ENCODE measurements around the gene CNIH1.
"Not testable (repeated sequence)": the region's sequence is repeated elsewhere in the genome, so short reads cannot be mapped to it uniquely, and the experiment has no call there.

Gene CNIH1

DNA sequence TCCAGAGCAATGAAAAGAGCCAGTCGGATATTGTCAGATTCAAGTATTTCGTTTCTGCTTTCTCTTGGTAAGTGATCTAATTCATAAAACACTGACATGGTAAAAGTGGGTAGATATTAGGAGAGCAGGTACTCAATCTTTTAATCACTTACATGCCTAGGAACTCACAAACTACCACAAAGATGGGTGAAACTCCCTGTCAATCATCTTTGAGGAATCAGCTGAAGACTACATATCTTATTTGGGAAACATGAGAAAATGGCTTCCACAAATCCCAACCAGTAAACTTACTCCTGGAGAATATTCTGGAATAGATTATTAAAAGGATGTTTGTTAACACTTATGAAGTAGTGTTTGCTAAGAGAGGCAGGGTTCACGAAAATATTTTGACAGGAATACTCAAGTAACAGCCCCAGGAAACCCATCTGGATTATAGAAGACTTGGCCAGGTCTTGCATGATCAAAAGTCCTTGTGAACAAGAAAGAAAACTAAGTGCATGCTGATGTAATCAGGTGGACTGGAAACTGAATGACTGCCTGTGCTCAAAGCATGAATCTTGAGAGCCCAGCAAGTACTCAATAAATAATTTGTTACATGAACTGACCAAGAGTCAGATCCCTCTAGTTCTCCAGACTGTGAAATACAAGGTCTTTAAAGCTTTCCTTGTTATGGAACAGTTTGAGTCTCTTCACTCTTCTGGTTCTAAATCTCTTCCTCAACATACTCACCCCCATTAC is 15.5 kb downstream of the CNIH1 start:
- DNase-seq: no peak

DNA sequence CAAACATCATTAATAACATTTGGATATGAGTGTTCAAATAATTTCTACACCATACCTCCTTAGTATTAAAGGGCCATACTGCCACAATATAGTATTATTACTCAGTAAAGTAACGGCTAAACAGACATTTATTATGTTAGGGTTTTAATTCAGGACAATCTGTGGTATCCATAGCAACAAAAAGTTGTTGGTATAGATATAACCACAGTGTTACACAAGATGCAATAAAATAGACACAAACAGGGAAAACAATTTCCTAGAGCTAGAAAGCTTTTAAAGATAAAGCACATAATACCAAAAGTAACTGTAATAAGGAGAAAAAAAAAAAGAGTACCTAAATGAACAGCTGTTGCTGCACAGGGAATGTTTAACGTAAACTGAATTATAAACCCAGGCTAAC is 16.1 kb downstream of the CNIH1 start:
- no peak for DNase-seq

- no peak for DNase-seq
These were observed 16.7 kb downstream of the CNIH1 start for GRCh38 chr14:54424479-54424901.

GRCh38 chr14:54423991-54424390 is 17.2 kb downstream of the CNIH1 start:
- no peak for DNase-seq

DNA sequence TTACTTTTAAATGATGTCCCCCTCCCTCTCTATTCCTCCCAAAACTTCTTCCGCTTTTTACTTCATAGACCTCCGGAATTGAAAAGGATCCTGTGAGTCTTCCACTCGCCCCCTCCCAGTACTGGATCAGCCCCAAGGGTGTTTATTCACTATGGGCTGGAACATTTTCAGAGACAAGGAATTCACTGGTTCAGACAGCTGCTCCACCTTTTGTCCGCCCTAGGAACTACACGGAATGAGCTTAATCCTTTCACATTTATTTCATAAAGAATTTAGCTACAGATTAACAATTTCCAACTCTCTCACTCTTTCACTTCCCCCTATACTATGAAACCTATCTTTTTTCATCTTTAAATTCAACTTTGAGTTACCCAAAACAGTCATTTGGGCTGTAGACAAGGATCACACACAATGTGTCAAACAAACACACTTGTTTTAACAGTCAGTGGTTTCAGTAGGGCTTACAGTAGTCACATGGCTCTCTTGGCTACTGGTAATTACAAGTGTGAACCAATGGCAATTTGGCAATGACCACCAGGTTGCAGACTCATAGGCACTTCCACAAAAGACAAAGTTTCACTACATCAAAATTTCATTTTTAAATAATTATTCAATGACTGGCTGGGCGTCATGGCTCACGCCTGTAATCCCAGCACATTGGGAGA is 20.6 kb downstream of the CNIH1 start:
- DNase-seq: peak; percentile 8

DNA sequence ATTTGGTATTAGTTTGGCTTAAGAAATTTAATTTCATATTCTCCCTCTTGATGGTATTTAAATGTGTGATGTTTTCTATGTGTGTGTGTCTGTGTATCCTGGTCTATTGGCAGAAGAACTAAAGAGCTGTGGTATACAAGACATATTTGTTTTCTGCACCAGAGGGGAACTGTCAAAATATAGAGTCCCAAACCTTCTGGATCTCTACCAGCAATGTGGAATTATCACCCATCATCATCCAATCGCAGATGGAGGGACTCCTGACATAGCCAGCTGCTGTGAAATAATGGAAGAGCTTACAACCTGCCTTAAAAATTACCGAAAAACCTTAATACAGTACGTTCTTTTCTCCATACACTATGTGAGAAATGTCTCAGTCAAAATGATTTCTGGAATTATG is 29.8 kb downstream of the CNIH1 start:
- DNase-seq: no peak

GRCh38 chr14:54410215-54410614 is 31.0 kb downstream of the CNIH1 start:
- DNase-seq: no peak

GRCh38 chr14:54403401-54404005 is 37.7 kb downstream of the CNIH1 start:
- DNase-seq: not testable (repeated sequence)

GRCh38 chr14:54399560-54399959 is 41.6 kb downstream of the CNIH1 start:
- DNase-seq: no peak

DNA sequence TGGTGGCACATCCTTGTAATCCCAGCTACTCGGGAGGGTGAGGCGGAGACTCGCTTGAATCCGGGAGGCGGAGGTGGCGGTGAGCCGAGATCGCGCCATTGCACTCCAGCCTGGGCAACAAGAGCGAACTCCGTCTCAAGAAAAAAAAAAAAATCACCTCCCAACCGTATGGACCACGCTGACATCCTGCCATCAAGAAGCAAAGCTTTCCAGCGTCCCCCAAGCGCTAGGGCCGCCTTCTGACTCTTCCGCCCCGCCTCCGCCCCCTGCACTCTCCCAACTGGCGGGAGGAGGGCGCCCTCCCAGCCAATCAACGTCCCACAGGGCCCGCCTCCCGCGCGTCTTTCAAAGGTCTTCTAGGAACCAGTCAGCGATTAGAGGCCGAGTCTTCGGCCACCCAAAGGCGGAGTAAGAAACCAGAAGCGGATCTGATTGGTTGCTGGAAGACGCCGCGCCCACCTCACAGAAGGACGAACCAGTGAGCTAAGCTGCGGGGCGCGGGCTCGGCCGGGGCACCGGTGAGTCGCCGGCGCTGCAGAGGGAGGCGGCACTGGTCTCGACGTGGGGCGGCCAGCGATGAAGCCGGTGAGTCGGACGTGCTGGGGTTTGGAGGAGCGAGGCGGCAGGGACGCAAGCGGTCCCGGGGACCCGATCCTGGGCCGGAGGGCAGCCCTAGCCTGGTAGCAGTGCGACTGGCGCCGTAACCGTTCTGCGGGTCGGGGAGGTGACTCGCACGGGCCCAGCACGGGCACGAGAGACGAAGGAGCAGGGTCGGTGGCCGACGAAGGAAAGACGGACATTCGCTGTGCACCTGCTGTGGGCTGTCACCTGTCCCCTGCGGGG is 44.5 kb downstream of the CNIH1 start, which contains the start of gene CDKN3:
TSS of gene CDKN3 (plus strand) at position 515 of the 843 bp plus-strand sequence. CDS start at position 577, 62 bp downstream.
- peak; percentile 95 for DNase-seq

DNA sequence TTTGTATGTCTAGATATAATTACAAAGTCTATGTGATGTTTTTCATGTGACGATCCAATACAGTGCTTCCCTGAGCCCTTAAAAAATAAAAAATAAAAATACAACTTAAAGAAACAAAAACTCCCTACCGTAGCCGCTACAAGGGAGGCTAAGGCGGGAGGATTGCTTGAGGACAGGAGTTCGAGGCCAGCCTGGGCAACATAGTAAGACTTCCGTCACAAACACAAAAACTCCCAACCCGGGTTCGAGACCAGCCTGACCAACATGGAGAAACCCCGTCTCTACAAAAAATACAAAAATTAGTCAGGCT is 45.0 kb downstream of the CNIH1 start:
- no peak for DNase-seq

DNA sequence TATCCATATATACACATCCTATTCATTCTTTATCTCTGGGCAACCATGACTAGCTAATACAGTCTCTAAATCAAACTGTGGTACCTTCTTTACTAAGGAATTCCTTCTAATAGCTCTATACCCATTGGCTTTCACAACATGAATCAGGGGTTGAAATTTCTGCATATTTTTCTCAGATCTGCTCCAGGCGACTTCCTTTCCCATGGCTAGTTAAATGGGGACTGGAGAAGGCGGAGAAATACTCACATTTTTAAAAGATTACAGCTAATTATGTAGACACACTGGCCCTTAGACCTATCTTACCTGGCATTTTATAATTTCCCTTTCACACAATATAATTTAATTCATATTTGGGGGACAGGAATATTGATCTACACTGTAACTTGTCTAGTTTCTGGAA is 45.5 kb downstream of the CNIH1 start:
- no peak for DNase-seq

GRCh38 chr14:54395284-54395683 is 45.9 kb downstream of the CNIH1 start:
- DNase-seq: no peak

DNA sequence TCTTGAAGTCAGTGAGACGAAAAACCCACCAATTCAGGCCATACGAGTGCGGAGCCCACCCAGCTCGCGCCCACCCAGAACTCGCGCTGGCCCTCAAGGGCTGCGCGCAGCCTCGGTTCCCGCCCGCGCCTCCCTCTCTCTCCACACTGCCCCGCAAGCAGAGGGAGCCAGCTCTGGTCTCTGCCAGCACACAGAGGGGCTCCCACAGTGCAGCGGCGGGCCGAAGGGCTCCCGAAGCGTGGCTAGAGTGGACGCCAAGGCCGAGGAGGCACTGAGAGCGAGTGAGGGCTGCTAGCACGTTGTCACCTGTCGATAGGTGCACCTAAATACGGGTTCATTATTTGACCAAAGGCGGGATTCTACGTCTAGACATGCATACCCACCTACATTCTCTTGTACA is 46.6 kb downstream of the CNIH1 start:
- DNase-seq: no peak

DNA sequence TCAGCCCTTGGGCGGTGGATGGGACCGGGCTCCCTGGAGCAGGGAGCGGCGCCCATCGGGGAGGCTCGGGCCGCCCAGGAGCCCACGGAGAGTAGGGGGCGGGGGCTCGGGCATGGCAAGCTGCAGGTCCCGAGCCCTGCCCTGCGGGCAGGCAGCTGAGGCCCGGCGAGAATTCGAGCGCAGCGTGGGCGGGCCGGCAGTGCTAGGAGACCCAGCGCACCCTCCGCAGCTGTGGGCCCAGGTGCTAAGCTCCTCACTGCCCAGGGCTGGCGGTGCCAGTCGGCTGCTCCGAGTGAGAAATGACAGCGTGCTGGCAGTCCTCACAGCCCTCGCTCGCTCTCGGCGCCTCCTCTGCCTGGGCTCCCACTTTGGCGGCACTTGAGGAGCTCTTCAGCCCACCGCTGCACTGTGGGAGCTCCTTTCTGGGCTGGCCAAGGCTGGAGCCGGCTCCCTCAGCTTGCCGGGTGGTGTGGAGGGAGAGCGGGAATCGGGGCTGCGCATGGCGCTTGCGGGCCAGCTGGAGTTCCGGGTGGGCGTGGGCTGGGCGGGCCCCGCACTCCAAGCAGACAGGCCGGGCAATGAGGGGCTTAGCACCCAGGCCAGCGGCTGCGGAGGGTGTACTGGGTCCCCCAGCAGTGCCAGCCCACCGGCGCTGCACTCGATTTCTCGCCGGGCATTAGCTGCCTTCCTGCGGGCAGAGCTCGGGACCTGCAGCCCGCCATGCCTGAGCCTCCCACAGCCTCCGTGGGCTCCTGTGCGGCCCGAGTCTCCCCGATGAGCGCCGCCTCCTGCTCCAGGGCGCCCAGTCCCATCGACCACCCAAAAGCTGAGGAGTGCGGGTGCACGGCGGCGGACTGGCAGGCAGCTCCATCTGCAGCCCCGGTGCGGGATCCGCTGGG is 47.9 kb downstream of the CNIH1 start:
- not testable (repeated sequence) for DNase-seq

DNA sequence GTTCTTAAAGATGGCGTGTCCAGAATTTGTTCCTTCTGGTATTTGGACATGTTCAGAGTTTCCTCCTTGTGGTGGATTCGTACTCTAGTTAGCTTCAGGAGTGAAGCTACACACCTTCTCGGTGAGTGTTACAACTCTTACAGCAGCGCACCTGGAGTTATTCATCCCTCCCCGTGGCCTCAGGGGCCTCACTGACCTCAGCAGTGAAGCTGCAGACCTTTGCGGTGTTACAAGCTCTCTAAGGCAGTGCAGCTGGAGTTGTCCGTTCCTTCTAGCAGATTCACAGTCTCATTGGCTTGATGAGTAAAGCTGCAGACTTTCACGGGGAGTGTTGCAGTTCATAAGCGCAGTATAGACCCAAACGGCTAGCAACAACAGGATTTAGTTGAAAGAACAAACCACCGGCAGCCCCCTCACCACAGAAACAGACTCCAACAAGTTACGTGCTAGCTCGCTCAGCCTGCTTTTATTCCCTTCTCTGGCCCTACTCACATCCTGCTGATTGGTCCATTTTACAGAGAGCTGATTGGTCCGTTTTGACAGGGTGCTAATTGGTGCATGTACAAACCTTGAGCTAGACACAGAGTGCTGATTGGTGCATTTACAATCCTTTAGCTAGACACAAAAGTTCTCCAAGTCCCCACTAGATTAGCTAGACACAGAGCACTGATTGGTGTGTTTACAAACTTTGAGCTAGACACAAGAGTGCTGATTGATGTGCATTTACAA is 48.9 kb downstream of the CNIH1 start:
- DNase-seq: no peak

DNA sequence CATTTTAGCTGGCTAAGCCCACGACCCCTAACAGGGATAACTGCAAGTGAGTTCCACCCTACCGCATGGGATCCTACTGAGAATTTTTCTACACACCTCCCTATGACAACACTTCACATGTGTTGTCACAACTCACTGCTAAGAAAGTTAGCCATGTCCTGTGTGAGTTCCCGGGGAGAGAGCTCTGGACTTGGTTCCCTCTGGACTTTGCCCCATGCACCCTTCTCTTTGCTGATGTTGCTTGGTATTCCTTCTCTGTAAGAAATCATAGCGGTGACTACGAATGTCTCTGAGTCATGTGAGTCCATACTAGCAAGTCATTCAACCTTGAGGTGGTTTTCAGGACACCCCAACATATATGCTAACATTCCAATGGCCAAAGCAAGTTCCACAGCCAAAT is 53.8 kb downstream of the CNIH1 start:
- no peak for DNase-seq

DNA sequence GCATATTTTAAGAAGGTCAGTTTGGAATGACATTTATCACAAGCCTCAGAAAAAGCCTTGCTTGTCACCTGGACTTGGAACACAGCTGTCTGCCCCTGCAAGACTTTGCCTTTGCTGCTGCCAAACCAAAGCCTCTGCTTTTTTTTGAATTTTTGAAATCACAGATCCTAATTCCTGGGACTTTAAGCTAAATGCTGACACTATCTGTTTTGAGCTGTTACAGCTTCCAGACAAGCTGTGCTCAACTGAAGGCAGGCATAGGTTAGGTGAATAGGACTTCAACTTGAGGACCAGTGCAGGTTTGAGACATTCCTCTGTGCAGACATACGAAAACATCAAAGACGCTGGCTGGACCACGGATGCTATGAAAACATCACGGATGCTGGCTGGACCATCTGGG is 55.6 kb downstream of the CNIH1 start:
- no peak for DNase-seq

- no peak for DNase-seq
These were observed 57.3 kb downstream of the CNIH1 start for GRCh38 chr14:54383835-54384234.

DNA sequence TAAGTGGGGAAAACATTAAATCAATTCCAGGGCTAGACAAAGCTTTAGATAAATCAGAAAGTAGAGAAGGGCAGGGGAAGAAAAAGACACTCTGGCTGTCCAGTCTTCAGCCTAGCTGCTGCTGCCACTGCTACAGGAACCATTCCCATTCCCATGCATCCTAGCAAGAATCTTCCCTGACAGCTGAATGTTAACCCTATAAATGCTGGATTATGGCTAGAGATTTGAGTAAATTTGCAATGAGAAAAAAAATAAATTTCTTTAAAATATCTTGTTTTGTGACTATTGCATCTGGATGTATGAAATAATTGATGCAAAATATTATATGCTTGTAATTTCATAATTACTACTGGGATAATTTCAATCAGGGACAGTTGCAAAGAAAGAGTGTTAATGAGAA is 59.4 kb downstream of the CNIH1 start:
- DNase-seq: no peak

DNA sequence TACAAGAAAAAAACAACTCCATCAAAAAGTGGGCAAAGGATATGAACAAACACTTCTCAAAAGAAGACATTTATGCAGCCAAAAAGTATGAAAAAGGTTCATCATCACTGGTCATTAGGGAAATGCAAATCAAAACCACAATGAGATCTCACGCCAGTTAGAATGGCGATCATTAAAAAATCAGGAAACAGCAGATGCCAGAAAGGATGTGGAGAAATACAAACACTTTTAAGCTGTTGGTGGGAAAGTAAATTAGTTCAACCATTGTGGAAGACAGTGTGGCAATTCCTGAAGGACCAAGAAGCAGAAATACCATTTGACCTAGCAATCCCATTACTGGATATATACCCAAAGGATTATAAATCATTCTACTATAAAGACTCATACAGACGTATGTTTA is 60.6 kb downstream of the CNIH1 start:
- not testable (repeated sequence) for DNase-seq

DNA sequence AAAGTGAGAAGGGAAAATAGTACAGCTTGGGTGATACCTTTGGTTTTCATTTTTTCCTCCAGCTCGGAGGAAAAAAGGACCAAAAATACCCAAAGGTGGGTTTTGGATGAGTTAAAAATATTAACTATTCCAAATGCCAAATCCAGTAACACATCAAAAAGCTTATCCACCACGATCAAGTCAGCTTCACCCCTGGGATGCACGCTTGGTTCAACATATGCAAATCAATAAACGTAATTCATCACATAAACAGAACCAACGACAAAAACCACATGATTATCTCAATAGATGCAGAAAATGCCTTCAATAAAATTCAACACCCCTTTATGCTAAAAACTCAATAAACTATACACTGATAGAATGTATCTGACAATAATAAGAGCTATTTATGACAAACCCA is 62.3 kb downstream of the CNIH1 start:
- not testable (repeated sequence) for DNase-seq
